HepG2 (cell line): ENCODE data around the gene C11orf58. TPM values are rescaled to one million over a fixed set of nuclear protein-coding genes. Genes with fewer than 3 reads are reported as not detected.
A peak's percentile ranks its signal among the peaks of the same experiment; 100 is the strongest.

Experiments used
- FOXO1 ChIP-seq: sonication (generic); formaldehyde crosslinking; IDR thresholded peaks from 2 replicates; pipeline ENCODE4 v1.4.0; 2020; ENCODE audit warnings: missing genetic modification reagents
- HNRNPUL1 ChIP-seq: fragments of 200-400 bp; formaldehyde crosslinking; IDR thresholded peaks from 2 replicates; pipeline ENCODE4 v1.6.1; 2017; ENCODE audit warnings: low read depth, mild to moderate bottlenecking, low read length, moderate library complexity
- MYNN ChIP-seq: sonication (generic); formaldehyde crosslinking; IDR thresholded peaks from 2 replicates; pipeline ENCODE4 v1.4.0; 2020; ENCODE audit warnings: mild to moderate bottlenecking, low read depth, missing genetic modification reagents
- ONECUT2 ChIP-seq: sonication (generic); formaldehyde crosslinking; IDR thresholded peaks from 2 replicates; pipeline ENCODE4 v1.4.0; 2020; ENCODE audit warnings: missing genetic modification reagents
- PAF1 ChIP-seq: IDR thresholded peaks from 2 replicates; pipeline ENCODE4 v1.6.1; 2016; ENCODE audit warnings: missing genetic modification reagents, missing compliant biosample characterization
- RXRB ChIP-seq: IDR thresholded peaks from 2 replicates; pipeline ENCODE4 v1.6.1; 2016; ENCODE audit warnings: borderline replicate concordance, missing genetic modification reagents, missing compliant biosample characterization
- SIN3A ChIP-seq: IDR thresholded peaks from 2 replicates; pipeline ENCODE4 v1.6.1; 2011; ENCODE audit warnings: low read depth, mild to moderate bottlenecking, control low read depth, low read length, borderline replicate concordance
- ZFP36 ChIP-seq: fragments of 150-350 bp; IDR thresholded peaks from 2 replicates; pipeline ENCODE4 v1.6.1; 2018; ENCODE audit warnings: borderline replicate concordance, low read length, low read depth; ENCODE audit not compliant: partially characterized antibody
- ZNF205 ChIP-seq: IDR thresholded peaks from 2 replicates; pipeline ENCODE4 v1.6.1; 2018; ENCODE audit warnings: missing biosample characterization, missing genetic modification reagents
- ZNF234 ChIP-seq: sonication (generic); formaldehyde crosslinking; conservative IDR thresholded peaks from 2 replicates; pipeline ENCODE4 v1.5.1; 2020; ENCODE audit warnings: mild to moderate bottlenecking, missing genetic modification reagents
- polyA plus RNA-seq, 8 experiments: library from polyadenylated mRNA; depleted of rRNA in 3 of 8; stranded (reverse) in 7 of 8; unstranded in 1 of 8; fragments of >200 nt; fragmentation: Illumina TruSeq in 4 of 8; extraction: Trizol in 4 of 8; gene quantifications; 2 replicates each; pipeline versions ENCODE4 v1.2.1 to v1.2.3, GENCODE V29; 2011 to 2016; ENCODE audit warnings: low read depth in 4 of 8, missing spikeins in 1 of 8, mixed read lengths in 1 of 8; ENCODE audit not compliant: insufficient read depth in 1 of 8
- total RNA-seq, 5 experiments: library from RNA; depleted of rRNA; stranded (reverse); fragments of >200 nt; fragmentation: Illumina TruSeq; extraction: Trizol; gene quantifications; 2 replicates each; pipeline ENCODE4 v1.2.3, GENCODE V29; 2016; ENCODE audit warnings: low read depth in 1 of 5
- TF ChIP-seq, protein P1 (sequence below): sonication (generic); formaldehyde crosslinking; IDR thresholded peaks from 2 replicates; pipeline ENCODE4 v1.4.0; 2020; ENCODE audit warnings: missing genetic modification reagents
- TF ChIP-seq, protein P2 (sequence below): IDR thresholded peaks from 2 replicates; pipeline ENCODE4 v1.6.1; 2016
- TF ChIP-seq, protein P3 (sequence below): IDR thresholded peaks from 2 replicates; pipeline ENCODE4 v1.6.1; 2012; ENCODE audit warnings: low read length, improper control_type of control experiment
- TF ChIP-seq, protein P4 (sequence below): sonication (generic); formaldehyde crosslinking; IDR thresholded peaks from 2 replicates; pipeline ENCODE4 v1.5.1; 2020; ENCODE audit warnings: mild to moderate bottlenecking, missing genetic modification reagents, moderate library complexity

Gene C11orf58
- total and polyA plus RNA-seq, 2 of the 13 experiments (the other 11 are each of a cell fraction or from before 2014, with no cell fraction given): 83.8 to 167 TPM

DNA sequence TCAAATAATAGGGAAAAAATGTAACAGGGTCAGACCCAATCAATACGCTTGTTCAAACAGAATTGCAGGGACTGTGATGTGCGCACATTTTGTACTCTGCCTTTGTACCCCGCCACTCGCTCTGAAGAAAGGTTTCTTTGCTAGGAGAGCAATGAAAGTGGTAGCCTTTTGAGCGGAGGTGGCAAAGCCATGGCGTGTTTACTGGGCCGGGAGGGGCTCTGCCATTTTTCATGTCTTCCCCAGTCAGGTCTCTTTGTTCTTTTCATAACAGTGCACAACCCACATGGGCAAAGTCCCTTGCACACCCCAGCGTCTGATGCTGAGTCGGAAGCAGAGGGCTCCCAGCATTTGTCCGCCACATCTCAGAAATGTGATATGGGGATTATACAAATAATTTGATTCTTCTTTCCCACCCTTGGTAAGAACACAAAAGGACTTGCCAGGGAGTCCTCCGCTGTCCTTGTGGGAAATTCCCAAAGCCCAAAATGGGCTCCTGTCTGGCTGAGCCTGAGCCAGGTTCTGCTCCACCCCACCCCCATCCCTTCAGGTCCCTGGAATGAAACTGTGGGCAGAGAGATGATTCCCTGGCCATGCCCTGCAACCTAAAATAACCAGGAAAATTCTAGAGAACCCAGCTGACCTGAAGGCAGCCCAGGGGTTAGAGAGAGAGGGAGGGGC lies 36.6 kb downstream of the C11orf58 start (continued):
- TF ChIP-seq RXRB (CRISPR knock-in tag) (no peak), HNRNPUL1 (no peak), MYNN (CRISPR knock-in tag) (no peak), PAF1 (CRISPR knock-in tag) (no peak), FOXO1 (no peak), ZNF205 (no peak; the same call in 1 of the 2 replicates), ZNF234 (CRISPR knock-in tag) (no peak), ZFP36 (no peak), SIN3A (no peak), ONECUT2 (CRISPR knock-in tag) (peak; percentile 89)
- TF ChIP-seq, protein P1, sequence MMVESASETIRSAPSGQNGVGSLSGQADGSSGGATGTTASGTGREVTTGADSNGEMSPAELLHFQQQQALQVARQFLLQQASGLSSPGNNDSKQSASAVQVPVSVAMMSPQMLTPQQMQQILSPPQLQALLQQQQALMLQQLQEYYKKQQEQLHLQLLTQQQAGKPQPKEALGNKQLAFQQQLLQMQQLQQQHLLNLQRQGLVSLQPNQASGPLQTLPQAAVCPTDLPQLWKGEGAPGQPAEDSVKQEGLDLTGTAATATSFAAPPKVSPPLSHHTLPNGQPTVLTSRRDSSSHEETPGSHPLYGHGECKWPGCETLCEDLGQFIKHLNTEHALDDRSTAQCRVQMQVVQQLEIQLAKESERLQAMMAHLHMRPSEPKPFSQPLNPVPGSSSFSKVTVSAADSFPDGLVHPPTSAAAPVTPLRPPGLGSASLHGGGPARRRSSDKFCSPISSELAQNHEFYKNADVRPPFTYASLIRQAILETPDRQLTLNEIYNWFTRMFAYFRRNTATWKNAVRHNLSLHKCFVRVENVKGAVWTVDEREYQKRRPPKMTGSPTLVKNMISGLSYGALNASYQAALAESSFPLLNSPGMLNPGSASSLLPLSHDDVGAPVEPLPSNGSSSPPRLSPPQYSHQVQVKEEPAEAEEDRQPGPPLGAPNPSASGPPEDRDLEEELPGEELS (CRISPR knock-in tag): 0 out of 2 replicates have a peak, but pooled peaks have one; percentile 15
- TF ChIP-seq, protein P2, sequence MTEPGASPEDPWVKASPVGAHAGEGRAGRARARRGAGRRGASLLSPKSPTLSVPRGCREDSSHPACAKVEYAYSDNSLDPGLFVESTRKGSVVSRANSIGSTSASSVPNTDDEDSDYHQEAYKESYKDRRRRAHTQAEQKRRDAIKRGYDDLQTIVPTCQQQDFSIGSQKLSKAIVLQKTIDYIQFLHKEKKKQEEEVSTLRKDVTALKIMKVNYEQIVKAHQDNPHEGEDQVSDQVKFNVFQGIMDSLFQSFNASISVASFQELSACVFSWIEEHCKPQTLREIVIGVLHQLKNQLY (CRISPR knock-in tag): no peak
- TF ChIP-seq, protein P3, sequence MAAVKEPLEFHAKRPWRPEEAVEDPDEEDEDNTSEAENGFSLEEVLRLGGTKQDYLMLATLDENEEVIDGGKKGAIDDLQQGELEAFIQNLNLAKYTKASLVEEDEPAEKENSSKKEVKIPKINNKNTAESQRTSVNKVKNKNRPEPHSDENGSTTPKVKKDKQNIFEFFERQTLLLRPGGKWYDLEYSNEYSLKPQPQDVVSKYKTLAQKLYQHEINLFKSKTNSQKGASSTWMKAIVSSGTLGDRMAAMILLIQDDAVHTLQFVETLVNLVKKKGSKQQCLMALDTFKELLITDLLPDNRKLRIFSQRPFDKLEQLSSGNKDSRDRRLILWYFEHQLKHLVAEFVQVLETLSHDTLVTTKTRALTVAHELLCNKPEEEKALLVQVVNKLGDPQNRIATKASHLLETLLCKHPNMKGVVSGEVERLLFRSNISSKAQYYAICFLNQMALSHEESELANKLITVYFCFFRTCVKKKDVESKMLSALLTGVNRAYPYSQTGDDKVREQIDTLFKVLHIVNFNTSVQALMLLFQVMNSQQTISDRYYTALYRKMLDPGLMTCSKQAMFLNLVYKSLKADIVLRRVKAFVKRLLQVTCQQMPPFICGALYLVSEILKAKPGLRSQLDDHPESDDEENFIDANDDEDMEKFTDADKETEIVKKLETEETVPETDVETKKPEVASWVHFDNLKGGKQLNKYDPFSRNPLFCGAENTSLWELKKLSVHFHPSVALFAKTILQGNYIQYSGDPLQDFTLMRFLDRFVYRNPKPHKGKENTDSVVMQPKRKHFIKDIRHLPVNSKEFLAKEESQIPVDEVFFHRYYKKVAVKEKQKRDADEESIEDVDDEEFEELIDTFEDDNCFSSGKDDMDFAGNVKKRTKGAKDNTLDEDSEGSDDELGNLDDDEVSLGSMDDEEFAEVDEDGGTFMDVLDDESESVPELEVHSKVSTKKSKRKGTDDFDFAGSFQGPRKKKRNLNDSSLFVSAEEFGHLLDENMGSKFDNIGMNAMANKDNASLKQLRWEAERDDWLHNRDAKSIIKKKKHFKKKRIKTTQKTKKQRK: no peak
- TF ChIP-seq, protein P4, sequence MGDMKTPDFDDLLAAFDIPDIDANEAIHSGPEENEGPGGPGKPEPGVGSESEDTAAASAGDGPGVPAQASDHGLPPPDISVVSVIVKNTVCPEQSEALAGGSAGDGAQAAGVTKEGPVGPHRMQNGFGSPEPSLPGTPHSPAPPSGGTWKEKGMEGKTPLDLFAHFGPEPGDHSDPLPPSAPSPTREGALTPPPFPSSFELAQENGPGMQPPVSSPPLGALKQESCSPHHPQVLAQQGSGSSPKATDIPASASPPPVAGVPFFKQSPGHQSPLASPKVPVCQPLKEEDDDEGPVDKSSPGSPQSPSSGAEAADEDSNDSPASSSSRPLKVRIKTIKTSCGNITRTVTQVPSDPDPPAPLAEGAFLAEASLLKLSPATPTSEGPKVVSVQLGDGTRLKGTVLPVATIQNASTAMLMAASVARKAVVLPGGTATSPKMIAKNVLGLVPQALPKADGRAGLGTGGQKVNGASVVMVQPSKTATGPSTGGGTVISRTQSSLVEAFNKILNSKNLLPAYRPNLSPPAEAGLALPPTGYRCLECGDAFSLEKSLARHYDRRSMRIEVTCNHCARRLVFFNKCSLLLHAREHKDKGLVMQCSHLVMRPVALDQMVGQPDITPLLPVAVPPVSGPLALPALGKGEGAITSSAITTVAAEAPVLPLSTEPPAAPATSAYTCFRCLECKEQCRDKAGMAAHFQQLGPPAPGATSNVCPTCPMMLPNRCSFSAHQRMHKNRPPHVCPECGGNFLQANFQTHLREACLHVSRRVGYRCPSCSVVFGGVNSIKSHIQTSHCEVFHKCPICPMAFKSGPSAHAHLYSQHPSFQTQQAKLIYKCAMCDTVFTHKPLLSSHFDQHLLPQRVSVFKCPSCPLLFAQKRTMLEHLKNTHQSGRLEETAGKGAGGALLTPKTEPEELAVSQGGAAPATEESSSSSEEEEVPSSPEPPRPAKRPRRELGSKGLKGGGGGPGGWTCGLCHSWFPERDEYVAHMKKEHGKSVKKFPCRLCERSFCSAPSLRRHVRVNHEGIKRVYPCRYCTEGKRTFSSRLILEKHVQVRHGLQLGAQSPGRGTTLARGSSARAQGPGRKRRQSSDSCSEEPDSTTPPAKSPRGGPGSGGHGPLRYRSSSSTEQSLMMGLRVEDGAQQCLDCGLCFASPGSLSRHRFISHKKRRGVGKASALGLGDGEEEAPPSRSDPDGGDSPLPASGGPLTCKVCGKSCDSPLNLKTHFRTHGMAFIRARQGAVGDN (CRISPR knock-in tag): peak; percentile 7; the same call in 1 of the 2 replicates
